B cell (primary cell): ENCODE results near the gene TEAD1. TPM values are rescaled to one million over a fixed set of nuclear protein-coding genes. Genes with fewer than 3 reads are reported as not detected.

Experiments used
- ATAC-seq: fragments of 200-7000 bp; cut with Tn5 transposase; one replicate; pipeline ENCODE4 v1.10.0; 2021; ENCODE audit warnings: low read depth, mild to moderate bottlenecking, moderate number of reproducible peaks, moderate library complexity
- CTCF ChIA-PET: fragments of 350-600 bp; sonication (Branson Sonifier 250); formaldehyde crosslinking; loops from one replicate; lab custom pipeline; 2021; ENCODE audit warnings: antibody characterized with exemption, inconsistent platforms; lab: Charles Lee
- POLR2A ChIA-PET: fragments of 350-600 bp; sonication (Branson Sonifier 250); formaldehyde crosslinking; loops from one replicate; lab custom pipeline; 2021; ENCODE audit warnings: antibody characterized with exemption; lab: Charles Lee
- DNase-seq: peaks from one replicate; pipeline ENCODE4 v3.0.0; 2013
- H2AFZ ChIP-seq: 2 replicates; pipeline ENCODE4 v1.6.1; 2012; ENCODE audit warnings: mild to moderate bottlenecking, low read depth, low read length; ENCODE audit not compliant: insufficient read depth, poor library complexity, severe bottlenecking
- H3K27ac ChIP-seq, 2 donors: 1 replicate in 1 of 2; 2 replicates in 1 of 2; pipeline ENCODE4 v1.5.1; 2012 to 2013; ENCODE audit warnings: low read length in 2 of 2, mild to moderate bottlenecking in 2 of 2, moderate library complexity in 1 of 2
- H3K27me3 ChIP-seq, 4 experiments: fragments of 200-600 bp in 1 of 4; sonication (generic) in 1 of 4; replicated peaks in 1 of 4; 1 replicate in 2 of 4; 2 replicates in 2 of 4; pipeline versions ENCODE4 v1.6.1 to v1.7.0; 2013 to 2016; ENCODE audit warnings: low read length in 3 of 4, mild to moderate bottlenecking in 2 of 4, mixed read lengths in 1 of 4, moderate library complexity in 1 of 4; ENCODE audit not compliant: insufficient read depth in 4 of 4, control insufficient read depth in 3 of 4; ENCODE audit errors: control extremely low read depth in 1 of 4
- H3K36me3 ChIP-seq, 2 experiments: replicated peaks in 1 of 2; 1 replicate in 1 of 2; 2 replicates in 1 of 2; pipeline versions ENCODE4 v1.6.1 to v1.7.1; 2013; ENCODE audit warnings: low read length in 1 of 2; ENCODE audit not compliant: insufficient read depth in 2 of 2, control insufficient read depth in 1 of 2; ENCODE audit errors: control extremely low read depth in 1 of 2, extremely low read depth in 1 of 2
- H3K4me1 ChIP-seq, 2 donors: fragments of 200-600 bp in 1 of 2; sonication (generic) in 1 of 2; 1 replicate in 1 of 2; 2 replicates in 1 of 2; pipeline versions ENCODE4 v1.5.1 to v1.6.1; 2013 to 2017; ENCODE audit warnings: low read length in 2 of 2; ENCODE audit not compliant: control insufficient read depth in 2 of 2, insufficient read depth in 2 of 2
- H3K4me2 ChIP-seq: replicated peaks from 2 replicates; pipeline ENCODE3; 2012; ENCODE audit warnings: mild to moderate bottlenecking, low read depth, low read length; ENCODE audit not compliant: poor library complexity, severe bottlenecking
- H3K4me3 ChIP-seq, 5 experiments: fragments of 200-600 bp in 1 of 5; sonication (generic) in 1 of 5; 1 replicate in 3 of 5; 2 replicates in 2 of 5; pipeline versions ENCODE4 v1.5.1 to v1.7.0; 2011 to 2016; ENCODE audit warnings: low read length in 4 of 5, mild to moderate bottlenecking in 4 of 5, low read depth in 2 of 5, control low read depth in 1 of 5, moderate library complexity in 1 of 5; ENCODE audit not compliant: insufficient read depth in 1 of 5; ENCODE audit errors: control extremely low read depth in 1 of 5, extremely low read depth in 1 of 5
- H3K79me2 ChIP-seq: fragments of 200-600 bp; sonication (generic); one replicate; pipeline ENCODE4 v1.6.0; 2016; ENCODE audit warnings: low read length; ENCODE audit not compliant: control insufficient read depth, insufficient read depth
- H3K9ac ChIP-seq: fragments of 200-600 bp; sonication (generic); 2 replicates; pipeline ENCODE4 v1.6.1; 2017; ENCODE audit warnings: mild to moderate bottlenecking, low read length, moderate library complexity
- H3K9me3 ChIP-seq, 3 donors: one replicate each; pipeline versions ENCODE4 v1.6.1 to v1.7.1; 2013; ENCODE audit warnings: low read length in 2 of 3; ENCODE audit not compliant: control insufficient read depth in 2 of 3, insufficient read depth in 1 of 3; ENCODE audit errors: control extremely low read depth in 1 of 3
- H4K20me1 ChIP-seq: 2 replicates; pipeline ENCODE4 v1.6.0; 2012; ENCODE audit warnings: mild to moderate bottlenecking, low read length; ENCODE audit not compliant: insufficient read depth, control insufficient read depth, poor library complexity, severe bottlenecking
- H3K27ac Mint-ChIP-seq: one replicate; pipeline ENCODE4 v1.8.0; 2021; ENCODE audit warnings: mixed read lengths
- H3K27me3 Mint-ChIP-seq: one replicate; pipeline ENCODE4 v1.8.0; 2021; ENCODE audit warnings: mixed read lengths
- H3K4me1 Mint-ChIP-seq: one replicate; pipeline ENCODE4 v1.8.0; 2021; ENCODE audit warnings: mixed read lengths
- H3K4me3 Mint-ChIP-seq: one replicate; pipeline ENCODE4 v1.8.0; 2021; ENCODE audit warnings: mixed read lengths
- H3K9me3 Mint-ChIP-seq: one replicate; pipeline ENCODE4 v1.8.0; 2022; ENCODE audit warnings: mixed read lengths; ENCODE audit not compliant: insufficient read depth
- EZH2 ChIP-seq: IDR thresholded peaks from 2 replicates; pipeline ENCODE4 v1.6.1; 2012; ENCODE audit warnings: borderline replicate concordance, low read depth, mild to moderate bottlenecking, moderate library complexity, low read length; ENCODE audit not compliant: insufficient read depth, poor library complexity, severe bottlenecking
- WGBS: methylation state at CpG from one replicate; pipeline ENCODE4 v1.1.5; 2013; ENCODE audit warnings: missing lambda C conversion rate; ENCODE audit not compliant: insufficient coverage; 5-methylcytosine and 5-hydroxymethylcytosine counted together
- intact Hi-C: fragments of 100-400 bp; cut with micrococcal nuclease; formaldehyde crosslinking; loops from one replicate; pipeline ENCODE4 v1.10.0; 2022
- polyA plus RNA-seq: library from polyadenylated mRNA; depleted of rRNA; stranded (reverse); fragments of >200 nt; gene quantifications from 2 replicates; pipeline ENCODE4 v1.2.3, GENCODE V29; 2012
- total RNA-seq, 2 donors: library from RNA; stranded (reverse); fragments of 120-200 nt in 1 of 2; gene quantifications; 1 replicate in 1 of 2; 2 replicates in 1 of 2; pipeline versions ENCODE4 v1.2.3 to v1.2.4, GENCODE V29; 2013 to 2022
- TF ChIP-seq, protein P1 (sequence below): fragments of 200-600 bp; IDR thresholded peaks from one replicate; pipeline ENCODE4 v1.8.0; 2022; ENCODE audit warnings: antibody characterized with exemption, mild to moderate bottlenecking

The TEAD1 gene
- total and polyA plus RNA-seq, 2 donors (not counting 1 experiment from before 2014, with no cell fraction given), result 0.30 TPM; not detected in 1

DNA sequence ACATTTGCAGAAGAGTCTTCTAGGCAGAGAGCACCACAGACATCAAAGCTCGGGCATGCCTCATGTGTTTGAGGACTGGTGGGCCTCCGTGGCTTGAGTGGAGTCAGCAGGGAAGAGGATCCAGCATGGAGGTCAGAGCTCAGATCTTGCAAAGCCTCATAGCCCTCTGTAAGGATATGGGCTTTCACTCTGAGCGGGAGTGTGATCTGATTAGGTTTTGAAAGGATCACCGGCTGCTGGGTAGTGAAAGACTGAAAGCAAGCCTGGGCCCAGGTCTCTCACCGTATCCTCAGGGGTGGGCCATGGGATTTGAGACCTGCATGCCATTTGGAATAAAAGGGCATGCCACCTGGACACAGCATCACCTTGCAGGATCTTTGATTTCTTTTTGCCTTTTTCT lies 112.7 kb downstream of the TEAD1 start:
- H3K27ac Mint-ChIP-seq, result no peak overlapping the region
- DNase-seq (no peak), ATAC-seq (no peak)
- no peaks in the 10 kb centered on the region for H3K9me3 Mint-ChIP-seq
- no peak overlapping the region for H2AFZ ChIP-seq
- H3K4me1 ChIP-seq, result no peaks in the 10 kb centered on the region
- H4K20me1 ChIP-seq, result no peaks in the 10 kb centered on the region
- no peak overlapping the region for H3K27ac ChIP-seq
- H3K27me3 Mint-ChIP-seq, result no peaks in the 10 kb centered on the region
- intact Hi-C loops, result no loop called here
- H3K27me3 ChIP-seq, result no peaks in the 10 kb centered on the region
- no peak overlapping the region for H3K4me3 Mint-ChIP-seq
- no peak overlapping the region for H3K4me3 ChIP-seq
- no peaks in the 10 kb centered on the region for H3K36me3 ChIP-seq
- H3K9me3 ChIP-seq, result peaks cover 0 to 3% (median 0%) of the 10 kb centered on the region in 3 donors
- TF ChIP-seq EZH2, result no peak
- TF ChIP-seq, protein P1, sequence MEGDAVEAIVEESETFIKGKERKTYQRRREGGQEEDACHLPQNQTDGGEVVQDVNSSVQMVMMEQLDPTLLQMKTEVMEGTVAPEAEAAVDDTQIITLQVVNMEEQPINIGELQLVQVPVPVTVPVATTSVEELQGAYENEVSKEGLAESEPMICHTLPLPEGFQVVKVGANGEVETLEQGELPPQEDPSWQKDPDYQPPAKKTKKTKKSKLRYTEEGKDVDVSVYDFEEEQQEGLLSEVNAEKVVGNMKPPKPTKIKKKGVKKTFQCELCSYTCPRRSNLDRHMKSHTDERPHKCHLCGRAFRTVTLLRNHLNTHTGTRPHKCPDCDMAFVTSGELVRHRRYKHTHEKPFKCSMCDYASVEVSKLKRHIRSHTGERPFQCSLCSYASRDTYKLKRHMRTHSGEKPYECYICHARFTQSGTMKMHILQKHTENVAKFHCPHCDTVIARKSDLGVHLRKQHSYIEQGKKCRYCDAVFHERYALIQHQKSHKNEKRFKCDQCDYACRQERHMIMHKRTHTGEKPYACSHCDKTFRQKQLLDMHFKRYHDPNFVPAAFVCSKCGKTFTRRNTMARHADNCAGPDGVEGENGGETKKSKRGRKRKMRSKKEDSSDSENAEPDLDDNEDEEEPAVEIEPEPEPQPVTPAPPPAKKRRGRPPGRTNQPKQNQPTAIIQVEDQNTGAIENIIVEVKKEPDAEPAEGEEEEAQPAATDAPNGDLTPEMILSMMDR, result no peak
- H3K4me1 Mint-ChIP-seq, result no peaks in the 10 kb centered on the region
- no peak overlapping the region for H3K9ac ChIP-seq
- CTCF ChIA-PET, result no interaction called here
- 85% methylated on average over 5 of the region's 5 CpGs for WGBS
- H3K4me2 ChIP-seq, result no peak overlapping the region
- H3K79me2 ChIP-seq, result no peaks in the 10 kb centered on the region
- POLR2A ChIA-PET, result no interaction called here

DNA sequence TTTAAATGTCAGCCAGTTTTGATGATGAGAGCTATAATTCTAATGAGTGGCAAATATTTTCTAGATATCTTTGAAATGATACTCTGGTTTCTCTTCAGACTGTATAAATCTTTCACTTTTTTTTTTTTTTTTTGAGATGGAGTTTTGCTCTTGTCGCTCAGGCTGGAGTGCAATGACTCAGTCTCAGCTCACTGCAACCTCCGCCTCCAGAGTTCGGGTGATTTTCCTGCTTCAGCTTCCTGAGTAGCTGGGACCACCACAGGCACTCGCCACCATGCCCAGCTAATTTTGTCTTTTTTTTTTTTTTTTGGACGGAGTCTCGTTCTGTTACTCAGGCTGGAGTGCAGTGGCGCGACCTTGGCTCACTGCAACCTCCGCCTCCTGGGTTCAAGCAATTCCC lies 113.6 kb downstream of the TEAD1 start:
- ChIA-PET CTCF (interaction anchor here (0.7 kb wide), 1 partner anchor 547 kb away, joined by 3 read pairs; no protein-coding TSS in a partner anchor), POLR2A (no interaction called here)
- H3K4me1 Mint-ChIP-seq, result no peaks in the 10 kb centered on the region
- no peaks in the 10 kb centered on the region for H3K27me3 Mint-ChIP-seq
- Histone ChIP-seq H4K20me1 (no peaks in the 10 kb centered on the region), H3K27ac (no peak overlapping the region), H2AFZ (no peak overlapping the region), H3K4me1 (no peaks in the 10 kb centered on the region), H3K27me3 (no peaks in the 10 kb centered on the region), H3K9ac (no peak overlapping the region), H3K4me3 (no peak overlapping the region), H3K4me2 (no peak overlapping the region), H3K9me3 (peaks cover 0 to 3% (median 0%) of the 10 kb centered on the region in 3 donors), H3K79me2 (no peaks in the 10 kb centered on the region), H3K36me3 (no peaks in the 10 kb centered on the region)
- no peak overlapping the region for H3K4me3 Mint-ChIP-seq
- 95% methylated on average over 4 of the region's 9 CpGs for WGBS
- no peak for DNase-seq
- intact Hi-C loops, result no loop called here
- TF ChIP-seq, protein P1, result no peak
- TF ChIP-seq EZH2, result no peak
- H3K27ac Mint-ChIP-seq, result no peak overlapping the region
- ATAC-seq, result no peak
- H3K9me3 Mint-ChIP-seq, result no peaks in the 10 kb centered on the region
